DMS79 (cell line): ENCODE measurements around the gene LNX1.

ENCODE experiments used
- DNase-seq: peaks from one replicate; lab custom pipeline; 2025; lab: John Stamatoyannopoulos, UW

LNX1 gene

GRCh38 chr4:53572600-53572994, 18.7 kb downstream of the LNX1 start:
- no peak for DNase-seq

- no peak for DNase-seq
Measured at GRCh38 chr4:53571936-53572599, 19.2 kb downstream of the LNX1 start.

GRCh38 chr4:53563824-53564223, 27.5 kb downstream of the LNX1 start:
- DNase-seq, result no peak

GRCh38 chr4:53562409-53562808, 28.9 kb downstream of the LNX1 start:
- DNase-seq, result no peak

- DNase-seq, result no peak
Measured at GRCh38 chr4:53559021-53559620, 32.2 kb downstream of the LNX1 start.

GRCh38 chr4:53558065-53558801, 33.1 kb downstream of the LNX1 start:
- DNase-seq, result no peak

GRCh38 chr4:53557669-53558064, 33.6 kb downstream of the LNX1 start:
- DNase-seq, result no peak

GRCh38 chr4:53556651-53557050, 34.6 kb downstream of the LNX1 start:
- no peak for DNase-seq

GRCh38 chr4:53553486-53554210, 37.6 kb downstream of the LNX1 start:
- DNase-seq, result no peak

- no peak for DNase-seq
Measured at GRCh38 chr4:53552711-53553110, 38.6 kb downstream of the LNX1 start.

- no peak for DNase-seq
Measured at GRCh38 chr4:53551958-53552357, 39.3 kb downstream of the LNX1 start.

GRCh38 chr4:53551281-53551864, 39.9 kb downstream of the LNX1 start:
- no peak for DNase-seq

- no peak for DNase-seq
Measured at GRCh38 chr4:53548662-53549061, 42.6 kb downstream of the LNX1 start.

GRCh38 chr4:53547983-53548382, 43.3 kb downstream of the LNX1 start:
- no peak for DNase-seq

GRCh38 chr4:53545942-53546581, 45.2 kb downstream of the LNX1 start:
- no peak for DNase-seq

GRCh38 chr4:53545273-53545672, 46.0 kb downstream of the LNX1 start:
- DNase-seq, result no peak

GRCh38 chr4:53543561-53543960, 47.7 kb downstream of the LNX1 start:
- DNase-seq, result no peak

- DNase-seq, result no peak
Measured at GRCh38 chr4:53541577-53542206, 49.6 kb downstream of the LNX1 start.

- DNase-seq, result no peak
Measured at GRCh38 chr4:53538756-53539155, 52.5 kb downstream of the LNX1 start.

GRCh38 chr4:53537606-53538005, 53.7 kb downstream of the LNX1 start:
- no peak for DNase-seq

GRCh38 chr4:53536328-53536727, 55.0 kb downstream of the LNX1 start:
- DNase-seq, result no peak
